GM19239 (cell line): Measurements from ENCODE around the gene SH3PXD2A.

ENCODE experiments used
- DNase-seq: peaks from one replicate; pipeline ENCODE4 v3.0.0; 2011; ENCODE audit warnings: low spot score; ENCODE audit not compliant: insufficient read length
- FAIRE-seq: peaks from 2 replicates; lab custom pipeline; 2011; peaks lifted over from hg19 to GRCh38; lab: Jason Lieb, UNC

The SH3PXD2A gene

DNA sequence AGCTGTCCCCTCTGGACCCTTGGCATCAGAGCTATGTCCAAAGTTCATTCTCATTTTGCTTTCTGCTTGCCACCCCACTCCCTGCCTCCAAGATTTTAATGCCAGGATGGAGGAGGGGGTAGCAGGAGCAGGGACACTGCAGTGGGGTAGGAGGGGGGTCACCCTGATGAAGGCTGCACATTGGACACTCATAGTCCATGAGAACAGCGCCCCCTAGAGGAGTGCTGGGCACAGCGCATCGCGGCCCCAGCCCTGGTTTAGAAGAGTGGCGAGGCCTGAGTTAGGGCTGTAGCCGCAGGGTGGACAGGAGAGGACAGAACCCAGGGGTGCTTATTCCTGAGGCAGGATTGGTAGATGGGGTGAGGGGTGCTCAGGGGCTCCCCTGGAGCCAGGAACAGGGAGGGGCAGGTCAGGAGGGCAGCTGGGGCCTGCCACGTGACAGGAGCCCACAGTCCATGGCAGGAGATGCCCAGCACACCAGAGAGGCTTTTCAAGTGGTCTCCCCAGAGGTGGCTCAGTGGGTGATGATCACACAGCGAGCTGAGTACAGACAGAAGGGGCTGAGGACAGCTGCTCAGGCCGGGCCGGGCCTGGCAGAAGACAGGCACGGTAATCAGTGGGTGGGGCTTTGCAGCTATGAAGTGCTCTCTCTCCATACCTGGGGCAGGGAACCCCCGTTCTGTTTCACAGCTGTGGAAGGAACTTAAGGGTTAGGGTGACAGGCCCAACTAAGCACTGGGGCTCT lies 290.4 kb downstream of the SH3PXD2A start:
- FAIRE-seq, result no peak
- no peak for DNase-seq

DNA sequence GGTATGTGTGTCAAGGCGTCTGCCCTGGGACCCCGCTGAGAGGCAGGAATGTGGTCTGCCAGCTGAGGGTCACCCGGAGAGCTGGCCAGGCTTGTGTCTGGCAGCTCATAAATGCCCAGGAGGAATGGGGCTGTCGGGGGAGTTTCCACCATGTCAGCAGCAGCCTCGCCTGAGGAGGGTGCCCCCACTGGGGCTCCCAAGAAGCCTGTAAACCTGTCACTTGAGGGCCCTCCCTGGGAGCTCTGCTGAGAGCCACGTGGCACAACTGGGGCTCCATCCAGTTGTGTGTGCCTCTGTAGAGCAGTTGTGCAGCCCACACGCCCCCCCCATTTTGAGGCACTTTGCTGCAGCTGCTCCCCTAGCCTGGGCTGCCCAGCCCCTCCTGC lies 291.3 kb downstream of the SH3PXD2A start:
- DNase-seq, result no peak
- FAIRE-seq, result no peak

DNA sequence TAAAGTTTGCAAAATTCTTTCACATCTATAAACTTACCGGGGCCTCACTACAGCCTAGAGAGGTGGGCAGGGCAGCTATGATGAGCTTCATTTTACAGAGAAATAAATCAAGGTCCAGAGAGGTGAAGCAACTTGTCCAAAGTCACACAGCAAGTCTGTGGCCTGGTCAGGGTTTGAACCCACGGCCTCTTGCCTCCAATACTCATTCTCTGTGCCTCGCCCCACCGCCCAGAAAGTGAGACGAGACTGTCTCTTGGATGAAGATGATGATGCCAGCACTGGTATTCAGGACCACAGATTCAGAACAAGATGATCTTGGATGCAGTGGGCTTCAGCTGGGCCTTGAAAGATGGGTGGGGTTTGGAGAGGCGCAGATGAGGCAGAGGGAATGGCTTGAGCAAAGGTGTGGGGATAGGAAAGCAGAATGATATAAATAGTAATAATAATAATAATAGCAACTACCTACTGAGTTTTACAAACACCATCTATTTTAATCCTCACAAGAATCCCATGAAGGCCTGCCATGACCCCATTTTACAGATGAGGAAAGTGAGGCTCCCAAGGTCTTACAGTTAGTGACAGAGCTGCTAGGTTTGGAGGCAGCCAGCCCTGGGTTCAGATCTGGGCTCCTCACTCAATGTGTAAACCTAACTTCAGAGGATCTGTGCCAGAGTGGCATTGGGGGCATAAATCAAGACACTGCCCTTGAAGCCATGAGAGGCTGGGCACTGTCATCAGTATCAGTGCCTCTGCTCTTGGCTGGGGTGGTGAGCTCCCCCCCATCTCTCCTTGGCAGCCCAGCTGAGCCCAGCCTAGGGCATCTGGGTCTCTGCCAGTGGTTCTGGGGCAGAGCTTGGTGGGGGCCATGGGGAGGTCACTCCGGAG lies 291.9 kb downstream of the SH3PXD2A start:
- FAIRE-seq (no peak), DNase-seq (no peak)

DNA sequence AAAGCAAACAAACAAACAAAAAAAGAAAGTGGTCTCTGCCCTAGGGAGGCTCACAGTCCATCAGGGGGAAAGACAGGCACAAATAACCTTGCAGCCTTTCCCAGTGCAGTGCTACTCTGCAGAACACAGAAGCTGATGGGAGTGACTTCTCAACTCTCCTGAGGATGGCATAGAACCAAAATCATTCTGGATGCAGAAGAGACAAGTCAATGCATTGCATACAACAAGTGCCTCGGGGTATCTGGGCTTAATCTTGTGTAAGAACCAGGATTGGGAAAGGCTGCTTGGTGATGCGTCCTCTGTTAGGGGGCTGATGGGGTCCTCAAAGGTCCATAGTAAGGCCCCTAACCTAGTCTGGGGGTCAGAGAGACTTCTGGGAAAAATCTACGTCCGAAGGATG lies 293.0 kb downstream of the SH3PXD2A start:
- FAIRE-seq (no peak), DNase-seq (no peak)

DNA sequence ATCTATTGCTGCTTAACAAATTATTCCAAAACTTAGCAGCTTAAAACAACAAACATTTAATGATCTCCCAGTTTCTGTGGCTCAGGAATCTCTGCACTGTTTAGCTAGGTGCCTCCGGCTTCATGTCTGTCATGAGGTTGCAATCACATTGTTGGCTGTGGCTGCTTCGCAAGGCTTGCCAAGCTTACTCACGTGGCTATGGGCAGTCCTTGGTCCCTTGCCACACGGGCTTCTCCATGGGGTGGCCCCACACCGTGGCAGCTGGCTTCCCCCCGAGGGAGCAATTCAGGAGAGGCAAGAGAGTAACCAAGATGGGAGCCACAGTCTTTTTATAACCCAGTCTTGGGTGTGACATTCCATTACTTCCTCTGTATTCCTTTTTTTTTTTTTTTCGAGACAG lies 294.5 kb downstream of the SH3PXD2A start:
- FAIRE-seq, result no peak

DNA sequence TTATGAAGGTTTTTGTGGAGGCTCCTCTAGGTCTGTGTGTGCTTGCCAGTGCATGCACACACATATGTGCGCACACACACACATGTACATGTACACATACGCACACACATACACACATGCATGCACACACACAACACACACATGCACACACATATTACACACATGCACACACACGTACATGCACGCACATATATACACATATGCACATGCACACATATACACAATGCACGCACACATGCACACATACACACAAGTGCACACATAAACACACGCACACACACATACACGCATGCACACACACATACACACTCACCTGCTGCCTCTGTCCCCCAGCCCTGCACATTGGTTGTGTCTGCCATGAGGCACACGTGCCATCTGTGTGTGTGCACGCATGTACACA lies 295.6 kb downstream of the SH3PXD2A start:
- FAIRE-seq (no peak), DNase-seq (no peak)

More for the DNA sequence above, 294.5 kb downstream of the SH3PXD2A start:
- DNase-seq, result no peak

DNA sequence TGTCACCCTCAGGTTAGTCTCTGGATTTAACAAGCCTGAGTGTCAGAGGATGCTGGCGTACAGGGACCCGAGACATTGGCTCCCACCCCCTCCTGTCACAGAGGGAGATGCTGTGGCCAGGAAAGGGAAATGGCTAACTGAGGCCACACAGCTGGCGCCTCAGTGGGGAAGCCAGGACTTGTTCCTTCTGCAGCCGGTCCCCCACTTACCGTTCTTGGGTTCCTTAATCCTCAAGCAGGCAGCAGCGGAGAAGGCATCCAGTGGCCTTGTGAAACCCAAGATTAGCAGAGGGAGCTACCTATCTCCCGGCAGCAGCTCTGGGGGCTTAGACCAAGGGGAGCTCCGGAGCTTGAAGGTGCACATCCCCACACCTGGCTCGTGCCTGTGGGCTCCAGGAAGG lies 296.5 kb downstream of the SH3PXD2A start:
- DNase-seq (no peak), FAIRE-seq (no peak)

DNA sequence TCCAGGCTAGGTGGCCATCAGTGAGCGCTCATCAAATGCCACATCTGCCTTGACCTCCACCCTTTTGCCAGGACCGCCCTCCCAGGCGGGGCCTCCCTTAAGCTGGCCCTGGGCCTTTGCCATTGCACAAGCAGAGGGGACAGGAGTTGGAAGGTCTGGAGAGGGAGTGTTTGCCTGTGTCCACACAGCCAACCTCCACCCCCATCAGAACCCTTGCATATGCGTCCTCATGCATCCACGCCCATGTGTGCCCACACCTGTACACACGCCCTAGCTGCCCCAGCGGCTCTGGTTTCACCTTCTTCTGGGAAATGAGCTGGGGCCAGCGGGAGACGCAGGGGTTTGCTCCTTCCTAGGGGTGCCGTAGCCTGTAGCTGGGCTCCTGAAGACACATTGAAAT lies 297.9 kb downstream of the SH3PXD2A start:
- FAIRE-seq, result no peak
- no peak for DNase-seq

DNA sequence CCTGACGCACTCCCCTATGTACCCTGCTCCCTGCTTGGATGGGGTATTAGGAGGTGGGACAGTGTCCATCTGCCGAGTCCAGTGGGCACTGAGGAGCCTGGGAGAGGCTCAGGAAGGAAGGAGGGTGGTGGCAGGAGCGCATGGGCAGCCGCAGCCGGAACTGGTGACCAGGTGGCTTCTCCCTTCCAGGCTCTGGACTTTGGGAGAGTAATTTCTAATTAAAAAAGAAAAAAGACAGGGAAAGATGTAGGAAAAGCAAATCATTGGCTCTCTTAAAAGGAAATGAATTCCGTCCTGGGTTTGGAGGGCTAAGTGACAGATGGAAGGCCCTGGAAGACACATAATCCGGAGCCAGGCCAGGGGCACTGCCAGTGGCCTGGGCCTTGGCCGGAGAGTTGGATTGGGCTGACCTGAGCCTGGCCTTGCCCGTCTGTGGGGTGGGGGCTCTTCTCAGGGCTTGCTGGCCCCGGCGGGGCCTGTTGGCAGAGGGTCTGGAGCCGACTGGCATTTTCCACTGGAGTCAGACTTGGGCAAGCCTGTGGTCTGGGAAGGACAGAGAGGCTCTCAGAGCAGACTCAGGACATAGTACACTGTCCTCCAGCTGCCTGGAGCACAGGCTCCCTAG lies 298.9 kb downstream of the SH3PXD2A start:
- DNase-seq, result no peak
- no peak for FAIRE-seq

DNA sequence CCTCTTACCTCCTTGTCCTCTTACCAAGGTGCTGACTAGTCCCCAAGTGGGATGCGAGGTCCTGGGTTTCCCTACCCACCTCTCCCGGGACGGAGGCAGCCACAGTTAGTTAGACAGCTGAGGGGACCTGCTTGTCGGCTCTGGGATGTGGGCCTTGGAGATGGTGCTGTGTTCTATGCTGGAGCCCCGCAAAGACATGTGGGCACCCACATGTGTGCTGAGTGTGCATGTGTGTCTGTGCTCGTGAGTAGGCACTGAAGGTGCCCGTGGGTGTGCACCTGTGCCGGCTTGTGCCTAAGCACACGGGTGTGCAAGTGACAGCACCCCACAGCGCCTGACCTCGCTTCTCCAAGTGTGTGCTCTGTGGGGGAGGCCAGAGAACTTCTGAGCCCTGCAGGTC lies 299.7 kb downstream of the SH3PXD2A start:
- DNase-seq (no peak), FAIRE-seq (no peak)

DNA sequence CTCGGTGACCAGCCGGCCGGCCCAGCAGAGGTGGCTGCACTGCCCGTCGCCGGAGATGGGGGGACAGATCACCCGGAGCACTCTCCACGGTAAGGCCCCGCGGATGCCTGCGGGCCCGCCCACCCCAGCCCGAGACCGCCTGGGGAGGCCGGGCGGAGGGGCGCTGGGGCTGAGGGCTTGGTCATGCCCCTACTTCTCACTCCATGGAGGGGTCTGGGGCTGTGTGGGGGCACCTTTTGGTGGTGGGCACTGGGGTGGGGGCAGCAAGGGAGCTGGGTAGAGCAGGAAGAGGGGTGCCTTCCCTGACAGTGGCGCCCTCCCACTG lies 300.1 kb downstream of the SH3PXD2A start:
- FAIRE-seq, result no peak
- DNase-seq, result no peak

DNA sequence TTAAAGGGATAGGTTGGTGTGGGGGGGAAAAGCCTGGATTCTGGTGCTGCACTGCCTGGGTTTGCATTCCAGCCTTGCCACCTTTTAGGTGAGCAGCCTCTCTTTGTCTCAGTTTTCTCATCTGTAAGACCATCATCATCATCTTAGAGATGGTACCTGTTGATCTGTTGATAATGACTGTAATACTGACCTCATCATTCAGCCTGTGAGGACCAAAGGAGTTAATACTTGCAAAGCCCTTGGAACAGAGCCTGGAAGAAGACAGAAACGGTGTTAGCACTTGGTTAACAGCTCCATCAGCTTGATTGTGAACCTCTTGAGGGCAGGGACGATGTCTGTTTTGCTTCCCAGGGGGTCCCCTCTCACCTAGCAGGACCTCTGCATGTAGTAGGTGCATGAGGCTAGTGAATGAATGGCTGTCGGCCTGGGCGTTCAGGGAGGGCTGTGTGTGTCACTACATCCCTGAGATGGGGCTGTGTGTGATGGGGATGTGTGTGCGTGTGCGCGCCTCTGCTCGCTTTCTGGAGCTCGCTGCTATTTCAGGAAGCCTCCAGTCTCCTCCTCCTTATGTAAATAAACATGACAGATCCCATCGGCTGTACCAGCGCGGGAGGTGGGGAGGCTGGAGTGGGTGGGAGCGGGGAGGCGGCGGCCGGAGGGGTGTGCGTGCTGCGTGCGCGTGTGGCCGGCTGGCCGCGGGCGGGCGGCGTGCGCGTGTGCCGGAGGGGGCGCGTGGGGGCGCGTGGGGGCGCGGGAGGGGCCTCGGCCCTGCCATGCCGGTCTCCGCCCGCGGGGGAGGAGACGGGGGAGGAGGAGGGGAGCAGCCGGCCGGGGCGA lies 300.7 kb downstream of the SH3PXD2A start:
- FAIRE-seq, result peak; percentile 21
- no peak for DNase-seq

DNA sequence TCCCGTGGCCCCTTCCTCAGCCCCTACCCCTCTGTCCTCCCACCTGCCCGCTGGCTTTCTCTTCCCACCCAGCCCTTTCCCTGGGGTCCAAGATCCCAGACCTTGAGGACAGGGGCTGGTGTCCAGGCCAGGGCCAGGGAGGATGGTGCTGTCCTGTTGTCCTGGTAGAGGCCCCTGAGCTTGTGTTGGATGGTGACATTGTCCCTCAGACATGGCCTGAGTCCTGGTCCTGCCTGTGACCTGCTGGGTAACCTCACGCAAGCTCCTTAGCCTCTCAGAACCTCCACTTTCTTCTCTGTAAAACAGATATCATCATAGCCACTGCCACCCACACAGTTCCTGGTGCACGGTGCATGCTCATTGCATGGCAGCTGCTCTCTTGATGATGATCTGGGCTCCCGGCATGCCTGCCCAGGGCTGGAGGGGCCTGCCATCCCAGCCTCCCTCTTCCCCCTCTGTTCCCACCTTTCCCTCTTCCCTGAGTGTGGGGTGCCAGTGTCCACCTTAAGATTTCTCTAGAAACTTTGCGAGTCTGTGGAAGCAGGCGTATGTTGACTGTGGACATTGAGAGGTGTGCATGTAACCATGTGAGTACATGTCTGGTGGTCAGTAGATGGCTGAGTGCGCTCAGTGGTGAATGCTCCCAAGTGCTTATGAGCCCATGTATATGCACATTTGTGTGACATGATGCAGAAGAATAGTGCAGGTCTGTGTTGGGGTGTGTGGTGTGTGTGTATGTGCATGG lies 301.5 kb downstream of the SH3PXD2A start:
- no peak for DNase-seq
- FAIRE-seq, result no peak

DNA sequence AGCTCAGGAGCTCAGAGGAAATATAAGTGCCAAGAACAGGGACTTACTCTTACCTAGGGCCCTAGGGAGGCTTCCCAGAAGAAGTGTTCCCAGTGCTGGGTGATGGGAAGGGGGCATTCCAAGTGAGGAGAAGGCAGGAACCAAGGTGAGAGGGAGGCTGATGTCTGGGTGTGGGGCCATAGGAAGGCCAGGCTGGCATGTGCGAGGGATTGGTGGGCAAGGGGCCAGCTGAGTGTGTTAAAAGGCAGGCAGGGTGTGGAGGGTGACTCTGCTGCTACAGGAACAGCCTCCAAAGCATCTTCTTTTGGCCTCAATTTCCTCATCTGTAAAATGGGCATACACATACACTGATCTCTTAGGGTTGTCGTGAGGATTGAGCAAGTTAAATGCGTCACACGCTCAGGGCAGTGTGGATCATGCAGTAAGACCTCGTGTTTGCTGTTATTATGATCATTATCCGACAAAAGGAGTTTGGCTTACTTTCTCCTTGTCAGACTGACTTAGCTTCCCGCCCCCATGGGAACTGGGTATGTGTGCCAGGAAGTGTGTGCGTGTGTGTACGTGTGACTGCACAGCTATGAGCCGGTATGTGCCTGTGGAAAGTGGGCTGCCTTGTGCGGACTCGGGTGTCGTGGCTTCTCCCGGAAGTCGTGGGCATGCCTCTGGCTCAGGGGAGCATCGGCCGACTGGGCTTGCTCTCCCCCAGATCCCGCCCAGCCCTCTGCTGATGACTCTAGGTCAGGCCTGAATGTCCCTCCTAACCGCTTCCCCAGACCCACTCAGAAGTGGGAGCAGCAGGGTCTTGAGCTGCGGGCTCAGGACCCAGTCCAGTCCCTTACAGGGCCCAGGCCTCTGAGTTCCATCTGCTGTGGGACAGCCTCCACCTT lies 302.3 kb downstream of the SH3PXD2A start:
- no peak for DNase-seq
- no peak for FAIRE-seq

DNA sequence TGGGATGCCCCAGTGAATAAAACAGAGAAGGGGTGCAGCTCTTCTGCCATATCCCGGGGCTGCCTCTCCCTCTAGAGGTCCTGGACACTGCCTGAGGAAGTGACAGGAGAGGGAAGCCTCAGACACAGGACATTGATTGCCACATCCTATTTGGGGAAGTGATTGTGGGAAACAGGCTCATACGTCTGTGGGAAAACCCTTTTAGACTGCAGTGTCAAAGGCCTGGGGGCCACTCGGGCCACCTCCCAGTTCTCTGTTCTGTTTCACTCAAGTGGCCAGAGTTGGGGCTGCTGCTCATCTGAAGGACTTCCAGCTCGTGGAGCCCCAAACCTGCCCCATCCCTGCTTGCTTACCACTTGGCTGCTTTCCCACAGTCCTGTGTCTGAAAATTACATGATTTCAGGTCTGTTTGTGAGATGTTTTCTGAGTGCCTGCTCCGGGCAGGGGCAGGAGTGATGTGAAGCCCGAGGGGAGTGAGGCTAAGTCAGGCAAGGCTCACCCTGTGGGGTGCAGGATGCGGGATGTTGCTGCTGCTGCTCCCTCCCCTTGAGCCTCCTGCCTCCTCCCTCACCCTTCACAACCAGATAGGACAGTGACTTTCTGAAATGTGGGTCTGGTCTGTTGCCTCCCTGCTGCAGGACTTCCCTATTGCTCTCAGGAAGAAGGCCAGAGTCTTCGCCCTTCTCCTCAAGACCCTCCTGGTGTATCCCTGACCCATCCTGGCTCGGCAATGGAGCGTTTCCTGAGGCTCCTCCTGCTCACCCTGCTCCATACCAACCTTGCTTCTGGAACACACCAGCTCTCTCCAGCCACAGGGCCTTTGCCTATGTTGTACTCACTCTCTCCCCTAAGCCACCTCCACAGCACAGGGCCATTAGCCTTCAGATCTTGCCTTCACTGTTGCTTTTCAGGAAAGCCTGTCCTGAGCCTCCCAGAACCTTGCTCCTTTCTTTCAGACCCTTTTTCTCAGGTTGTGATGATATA lies 303.5 kb downstream of the SH3PXD2A start:
- FAIRE-seq (no peak), DNase-seq (no peak)

DNA sequence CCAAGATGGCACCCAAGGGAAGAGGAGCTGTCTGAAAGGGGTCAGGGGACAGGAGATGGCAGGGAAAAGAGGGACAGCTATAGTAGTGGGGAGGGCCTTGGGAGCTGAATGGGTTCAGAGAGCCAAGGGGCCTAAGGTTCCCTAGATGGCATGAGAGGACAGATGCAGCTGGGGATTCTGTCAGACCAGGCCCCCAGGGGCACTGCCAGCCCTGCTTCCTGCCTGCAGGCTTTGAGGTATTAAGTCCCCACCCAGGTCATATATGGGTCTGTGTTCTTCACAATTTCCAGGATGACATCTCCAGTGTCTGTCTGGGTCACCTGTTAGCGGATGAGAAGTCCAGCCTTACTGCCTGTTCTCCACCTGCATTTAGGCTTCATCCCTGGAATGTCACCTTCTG lies 305.1 kb downstream of the SH3PXD2A start:
- DNase-seq, result no peak
- FAIRE-seq, result no peak

DNA sequence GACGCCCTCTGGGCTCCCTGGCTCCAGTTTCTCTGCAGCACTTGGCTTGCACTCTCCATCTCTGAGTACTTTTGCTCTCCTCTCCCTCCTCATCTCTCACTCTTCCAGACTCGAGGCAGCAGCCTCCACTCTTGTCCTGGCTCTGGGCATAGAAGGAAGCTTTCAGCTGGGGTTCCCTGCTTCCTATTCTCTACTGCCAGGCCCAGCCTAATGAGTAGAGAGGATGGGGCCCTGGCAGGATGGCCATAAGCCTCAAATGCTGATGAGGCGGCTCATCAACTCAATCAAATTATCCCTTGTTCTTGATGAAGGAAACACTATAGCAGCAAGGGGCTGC lies 306.1 kb downstream of the SH3PXD2A start:
- no peak for FAIRE-seq
- DNase-seq, result no peak
